ENCODE data around the gene CD86. TPM values are rescaled to one million over a fixed set of nuclear protein-coding genes. Genes with fewer than 3 reads are reported as not detected.

Gene CD86
- total RNA-seq, 1 donor from 2014 or later = not detected

DNA sequence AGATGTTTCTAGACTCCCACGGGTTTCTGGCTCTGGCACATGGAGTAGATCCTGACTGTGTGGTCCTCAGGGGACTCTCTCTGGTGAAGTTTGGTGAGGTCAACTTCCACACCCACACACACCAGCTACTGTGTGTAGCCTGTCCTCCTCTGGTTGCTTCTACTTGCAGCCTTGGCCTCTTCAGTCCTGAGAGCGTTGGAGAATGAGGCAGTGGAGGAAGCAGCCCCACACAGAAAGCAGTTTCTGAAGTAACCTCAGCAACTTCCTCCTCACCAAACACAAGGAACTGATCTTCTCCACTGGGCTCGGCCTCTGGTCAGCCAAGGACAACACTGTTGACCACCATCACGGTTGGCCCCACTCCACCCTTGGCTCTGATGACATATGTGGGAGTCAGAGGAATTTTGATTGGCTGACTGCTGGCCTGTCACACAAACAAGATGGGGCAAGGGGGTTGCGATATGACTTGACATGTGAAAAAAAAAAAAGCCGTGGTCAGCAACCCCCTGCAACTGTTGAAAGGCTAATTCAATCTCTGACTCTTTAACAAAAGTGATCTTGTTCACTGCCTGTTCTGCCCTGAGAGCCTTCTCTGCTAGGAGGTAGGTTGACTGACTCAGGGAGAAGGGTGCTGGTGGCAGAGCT lies 19.6 kb downstream of the CD86 start:
- no peak for DNase-seq (ENCODE audit: low read depth)
- TF ChIP-seq, protein P1, sequence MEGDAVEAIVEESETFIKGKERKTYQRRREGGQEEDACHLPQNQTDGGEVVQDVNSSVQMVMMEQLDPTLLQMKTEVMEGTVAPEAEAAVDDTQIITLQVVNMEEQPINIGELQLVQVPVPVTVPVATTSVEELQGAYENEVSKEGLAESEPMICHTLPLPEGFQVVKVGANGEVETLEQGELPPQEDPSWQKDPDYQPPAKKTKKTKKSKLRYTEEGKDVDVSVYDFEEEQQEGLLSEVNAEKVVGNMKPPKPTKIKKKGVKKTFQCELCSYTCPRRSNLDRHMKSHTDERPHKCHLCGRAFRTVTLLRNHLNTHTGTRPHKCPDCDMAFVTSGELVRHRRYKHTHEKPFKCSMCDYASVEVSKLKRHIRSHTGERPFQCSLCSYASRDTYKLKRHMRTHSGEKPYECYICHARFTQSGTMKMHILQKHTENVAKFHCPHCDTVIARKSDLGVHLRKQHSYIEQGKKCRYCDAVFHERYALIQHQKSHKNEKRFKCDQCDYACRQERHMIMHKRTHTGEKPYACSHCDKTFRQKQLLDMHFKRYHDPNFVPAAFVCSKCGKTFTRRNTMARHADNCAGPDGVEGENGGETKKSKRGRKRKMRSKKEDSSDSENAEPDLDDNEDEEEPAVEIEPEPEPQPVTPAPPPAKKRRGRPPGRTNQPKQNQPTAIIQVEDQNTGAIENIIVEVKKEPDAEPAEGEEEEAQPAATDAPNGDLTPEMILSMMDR (IDR thresholded peaks at IDR 0.05; ENCODE audit: insufficient read depth, low read length, poor library complexity, severe bottlenecking) = no peak
- no peaks in the 10 kb centered on the region for H3K27me3 ChIP-seq (ENCODE audit: control insufficient read depth, insufficient read depth, low read length)
- no peak overlapping the region for H3K4me3 ChIP-seq (ENCODE audit: low read depth, low read length)
- no peaks in the 10 kb centered on the region for H3K36me3 ChIP-seq (ENCODE audit: control insufficient read depth, insufficient read depth, low read length)

DNA sequence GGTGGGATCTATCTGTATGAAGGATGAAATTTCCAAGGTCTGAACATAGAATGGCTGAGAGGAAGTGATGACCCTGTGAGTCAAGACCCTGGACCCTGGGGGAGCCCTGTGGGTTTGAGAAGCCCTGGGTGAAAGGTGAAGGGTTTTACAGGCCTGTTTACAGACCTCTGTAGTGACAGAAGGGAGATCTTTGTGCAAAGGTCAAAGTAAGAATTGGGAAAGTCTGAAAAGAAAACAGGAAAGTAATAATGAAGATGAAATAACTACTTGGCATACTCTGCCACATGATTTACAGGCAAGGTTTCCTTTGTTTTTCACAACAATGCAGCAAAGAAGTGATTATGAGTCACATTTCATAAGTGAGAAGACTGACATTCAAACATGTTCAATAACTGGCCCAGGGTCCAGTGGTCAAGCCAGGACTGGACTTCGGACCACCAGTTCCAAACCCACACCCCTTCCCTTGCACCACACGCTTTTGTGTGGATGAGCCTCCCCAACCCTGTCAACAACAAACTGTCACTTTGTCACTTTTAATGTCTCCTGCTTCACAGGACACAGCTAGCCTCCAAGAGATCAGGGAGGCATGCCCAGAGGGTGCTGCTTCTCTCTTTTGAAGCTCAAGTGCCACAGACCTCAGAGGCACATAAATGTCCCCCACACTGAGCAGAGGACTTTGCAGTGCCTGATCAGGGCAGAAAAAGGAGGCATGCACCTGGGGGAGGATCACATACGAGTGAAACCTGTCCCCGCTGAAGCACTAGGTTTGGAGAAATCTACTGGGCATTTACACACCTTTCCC lies 21.5 kb downstream of the CD86 start:
- Histone ChIP-seq H3K4me3 (ENCODE audit: low read depth, low read length) (no peak overlapping the region), H3K27me3 (ENCODE audit: control insufficient read depth, insufficient read depth, low read length) (no peaks in the 10 kb centered on the region), H3K36me3 (ENCODE audit: control insufficient read depth, insufficient read depth, low read length) (no peaks in the 10 kb centered on the region)
- no peak for DNase-seq (ENCODE audit: low read depth)
- TF ChIP-seq, protein P1 (IDR thresholded peaks at IDR 0.05; ENCODE audit: insufficient read depth, low read length, poor library complexity, severe bottlenecking) = no peak

DNA sequence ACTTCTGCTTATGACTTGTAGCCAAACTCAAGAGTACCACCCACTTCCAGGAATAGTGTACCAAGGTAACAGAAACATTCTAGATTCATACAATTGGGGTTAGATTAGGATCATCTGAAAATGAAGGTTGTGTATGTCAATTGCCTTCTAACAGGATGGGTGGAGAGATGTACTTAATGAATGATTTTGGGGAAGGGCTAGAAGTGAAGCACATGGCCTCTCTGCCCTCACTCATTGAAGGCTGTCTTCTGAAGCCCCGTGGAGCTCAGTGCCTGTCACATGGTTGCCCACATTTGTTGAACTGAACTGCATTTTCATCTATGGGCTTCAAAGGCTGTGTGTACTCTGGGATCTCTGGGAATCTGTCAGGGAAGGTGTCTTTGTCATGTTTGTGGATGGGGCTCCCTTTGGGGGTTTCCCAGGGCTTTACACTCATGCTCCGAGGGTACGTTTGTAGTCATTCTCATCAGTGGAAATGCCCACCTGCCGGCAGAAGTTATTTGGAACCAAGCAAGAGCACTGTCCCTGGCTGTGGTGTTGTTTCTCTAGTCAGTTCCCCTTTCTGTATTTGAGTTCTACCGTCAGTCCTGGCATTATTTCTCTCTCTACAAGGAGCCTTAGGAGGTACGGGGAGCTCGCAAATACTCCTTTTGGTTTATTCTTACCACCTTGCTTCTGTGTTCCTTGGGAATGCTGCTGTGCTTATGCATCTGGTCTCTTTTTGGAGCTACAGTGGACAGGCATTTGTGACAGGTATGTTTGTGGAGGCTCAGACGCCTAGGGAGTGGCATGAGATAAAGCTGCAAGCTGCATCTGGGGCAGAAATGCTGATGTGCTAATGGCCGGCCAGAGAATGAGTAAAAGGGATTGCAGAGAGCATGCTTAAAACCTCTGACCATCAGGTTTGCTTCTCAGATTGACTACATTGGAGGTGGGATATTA lies 22.4 kb downstream of the CD86 start:
- Histone ChIP-seq H3K27me3 (ENCODE audit: control insufficient read depth, insufficient read depth, low read length) (no peaks in the 10 kb centered on the region), H3K4me3 (ENCODE audit: low read depth, low read length) (no peak overlapping the region), H3K36me3 (ENCODE audit: control insufficient read depth, insufficient read depth, low read length) (no peaks in the 10 kb centered on the region)
- TF ChIP-seq, protein P1 (IDR thresholded peaks at IDR 0.05; ENCODE audit: insufficient read depth, low read length, poor library complexity, severe bottlenecking) = no peak
- no peak for DNase-seq (ENCODE audit: low read depth)

DNA sequence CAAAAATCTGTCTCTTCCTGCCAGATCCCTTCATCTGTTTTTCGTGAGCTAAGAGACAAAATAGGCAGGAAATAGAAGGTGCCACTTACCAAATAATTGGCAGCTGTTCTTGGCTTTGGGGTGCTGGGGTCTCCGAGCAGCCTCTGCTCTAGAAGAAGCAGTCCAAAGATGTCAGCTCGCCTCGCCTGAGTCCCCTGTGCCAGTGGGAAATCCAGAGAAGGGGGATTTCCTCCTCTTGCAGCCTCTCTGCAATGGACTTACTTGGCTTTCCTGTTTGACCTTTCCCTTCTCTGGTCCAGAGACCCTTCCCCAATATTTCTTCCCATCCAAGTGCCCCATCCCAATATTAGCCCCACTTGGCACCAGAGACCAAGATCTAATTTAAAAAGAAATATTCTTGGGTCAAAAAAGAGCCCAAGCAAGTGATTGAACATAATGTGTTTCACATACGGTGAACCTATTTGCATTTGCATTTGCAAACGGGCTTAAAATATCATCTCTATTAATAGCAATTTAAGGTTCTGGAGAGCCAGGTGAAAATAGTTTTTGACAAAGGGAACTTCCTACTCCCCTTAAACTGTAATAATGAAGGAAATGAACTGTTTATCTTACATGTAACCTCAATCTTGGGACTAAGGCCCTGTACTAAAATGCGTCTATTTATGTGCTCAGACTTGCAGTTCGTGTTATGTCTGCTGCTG lies 23.2 kb downstream of the CD86 start:
- Histone ChIP-seq H3K36me3 (ENCODE audit: control insufficient read depth, insufficient read depth, low read length) (no peaks in the 10 kb centered on the region), H3K27me3 (ENCODE audit: control insufficient read depth, insufficient read depth, low read length) (no peaks in the 10 kb centered on the region), H3K4me3 (ENCODE audit: low read depth, low read length) (no peak overlapping the region)
- TF ChIP-seq, protein P1 (IDR thresholded peaks at IDR 0.05; ENCODE audit: insufficient read depth, low read length, poor library complexity, severe bottlenecking) = no peak
- no peak for DNase-seq (ENCODE audit: low read depth)

DNA sequence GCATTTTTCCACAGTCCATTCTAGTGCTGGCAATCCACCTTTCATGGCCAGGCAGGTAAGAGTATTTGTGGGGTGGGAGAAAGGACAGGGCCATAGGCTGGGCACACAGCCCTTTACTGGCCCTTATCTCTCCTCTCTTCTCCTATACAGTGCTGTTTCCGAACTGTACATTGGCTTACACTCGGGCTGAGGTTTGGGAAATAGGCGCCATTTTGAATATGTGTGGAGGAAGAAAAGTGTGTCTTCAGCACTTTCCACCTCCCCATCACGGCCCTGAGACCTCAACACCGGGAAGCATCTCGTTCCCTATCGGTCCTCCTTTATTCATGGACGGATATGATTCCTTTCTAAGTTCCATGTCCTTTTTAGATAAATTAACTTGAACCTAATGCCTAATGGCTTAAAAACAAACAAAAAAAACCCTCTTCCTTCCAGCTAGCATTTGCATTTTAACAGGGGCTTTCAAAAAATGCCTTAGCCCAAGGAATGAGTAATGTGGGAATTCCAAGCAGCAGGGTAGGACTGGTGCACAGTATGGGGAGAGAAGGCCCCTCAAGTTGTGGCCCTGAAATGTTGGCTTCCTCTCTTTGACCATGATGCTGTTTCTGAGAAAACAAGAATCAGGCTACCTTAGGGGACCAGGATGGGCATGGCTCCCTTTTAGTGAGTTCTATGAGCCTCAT lies 24.5 kb downstream of the CD86 start:
- H3K4me3 ChIP-seq (ENCODE audit: low read depth, low read length) = no peak overlapping the region
- TF ChIP-seq, protein P1 (IDR thresholded peaks at IDR 0.05; ENCODE audit: insufficient read depth, low read length, poor library complexity, severe bottlenecking) = no peak
- no peak for DNase-seq (ENCODE audit: low read depth)
- no peaks in the 10 kb centered on the region for H3K36me3 ChIP-seq (ENCODE audit: control insufficient read depth, insufficient read depth, low read length)
- H3K27me3 ChIP-seq (ENCODE audit: control insufficient read depth, insufficient read depth, low read length) = no peaks in the 10 kb centered on the region

Data from kidney epithelial cell (primary cell).